Glutamatergic neuron (in vitro differentiated cells): ENCODE data around the gene OR1F1. TPM values are rescaled to one million over a fixed set of nuclear protein-coding genes. Genes with fewer than 3 reads are reported as not detected.
"Not testable (repeated sequence)": the region's sequence is repeated elsewhere in the genome, so short reads cannot be mapped to it uniquely, and the experiment has no call there.

ENCODE experiments used
- DNase-seq: peaks from one replicate; pipeline ENCODE4 v3.0.0; 2022
- H3K27ac Mint-ChIP-seq: one replicate; pipeline ENCODE4 v1.8.0; 2020; ENCODE audit warnings: mild to moderate bottlenecking, mixed read lengths, inconsistent platforms; ENCODE audit not compliant: unreplicated experiment
- H3K27me3 Mint-ChIP-seq: one replicate; pipeline ENCODE4 v1.8.0; 2020; ENCODE audit warnings: mild to moderate bottlenecking, moderate library complexity, mixed read lengths, inconsistent platforms; ENCODE audit not compliant: unreplicated experiment
- H3K36me3 Mint-ChIP-seq: one replicate; pipeline ENCODE4 v1.8.0; 2020; ENCODE audit warnings: mild to moderate bottlenecking, mixed read lengths, inconsistent platforms; ENCODE audit not compliant: unreplicated experiment
- H3K4me1 Mint-ChIP-seq: one replicate; pipeline ENCODE4 v1.8.0; 2020; ENCODE audit warnings: mild to moderate bottlenecking, low read depth, mixed read lengths, inconsistent platforms; ENCODE audit not compliant: unreplicated experiment
- H3K4me3 Mint-ChIP-seq: one replicate; pipeline ENCODE4 v1.8.0; 2020; ENCODE audit warnings: mild to moderate bottlenecking, mixed read lengths, inconsistent platforms; ENCODE audit not compliant: unreplicated experiment
- H3K9me3 Mint-ChIP-seq: one replicate; pipeline ENCODE4 v1.8.0; 2020; ENCODE audit warnings: mild to moderate bottlenecking, moderate library complexity, mixed read lengths, inconsistent platforms; ENCODE audit not compliant: unreplicated experiment
- total RNA-seq: library from RNA; stranded (reverse); fragmentation: NEBNext Ultra II Directional; extraction: Animal tissue kit (Norgen Biotek cat#: 25700); gene quantifications from one replicate; pipeline ENCODE4 v1.2.1, GENCODE V29; 2021; ENCODE audit not compliant: unreplicated experiment
- TF ChIP-seq, protein P1 (sequence below): fragments of 200-600 bp; sonication (generic); IDR thresholded peaks from one replicate; pipeline ENCODE4 v1.5.0; 2021; ENCODE audit not compliant: partially characterized antibody, unreplicated experiment

OR1F1 gene
- total RNA-seq, 1 donor from 2014 or later: not detected

DNA sequence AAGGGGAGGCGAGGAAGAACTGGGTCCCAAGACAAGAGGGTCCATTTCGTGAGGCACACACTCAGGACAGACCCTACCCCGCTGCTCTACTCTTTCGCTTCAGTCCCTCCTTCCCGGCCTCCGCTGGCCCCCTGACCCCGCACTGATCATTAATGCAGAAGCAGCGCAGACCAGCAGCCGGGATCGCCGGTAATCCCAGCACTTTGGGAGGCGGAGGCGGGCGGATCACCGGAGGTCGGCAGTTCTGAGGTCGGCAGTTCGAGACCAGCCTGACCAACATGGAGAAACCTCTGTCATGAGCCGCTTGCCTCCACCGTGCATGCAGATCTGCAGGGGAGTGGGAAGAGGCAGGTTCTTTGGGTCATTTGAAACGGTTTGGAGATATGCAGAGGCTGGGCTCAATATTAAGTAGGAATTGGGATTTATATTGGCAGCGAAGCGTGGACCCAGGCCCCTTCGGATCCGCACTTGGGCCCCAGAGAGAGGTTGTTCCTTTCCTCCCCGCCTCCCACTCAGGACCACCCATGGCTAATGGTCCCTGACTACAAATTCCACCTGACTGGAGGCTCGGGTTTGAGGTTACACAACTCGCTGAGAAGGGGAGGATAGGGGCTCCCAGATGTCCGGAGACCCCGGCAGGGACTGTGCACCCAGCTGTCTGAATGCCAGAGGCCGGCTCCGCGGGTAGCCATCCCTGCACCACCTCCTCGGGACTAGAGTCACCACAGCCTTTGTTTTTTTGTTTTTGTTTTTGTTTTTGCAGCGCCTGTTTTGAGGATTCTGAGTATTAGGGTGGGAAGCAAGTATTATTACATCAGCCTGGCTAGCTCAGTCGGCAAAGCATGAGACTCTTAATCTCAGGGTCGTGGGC lies 23.6 kb upstream of the OR1F1 start:
- TF ChIP-seq, protein P1, sequence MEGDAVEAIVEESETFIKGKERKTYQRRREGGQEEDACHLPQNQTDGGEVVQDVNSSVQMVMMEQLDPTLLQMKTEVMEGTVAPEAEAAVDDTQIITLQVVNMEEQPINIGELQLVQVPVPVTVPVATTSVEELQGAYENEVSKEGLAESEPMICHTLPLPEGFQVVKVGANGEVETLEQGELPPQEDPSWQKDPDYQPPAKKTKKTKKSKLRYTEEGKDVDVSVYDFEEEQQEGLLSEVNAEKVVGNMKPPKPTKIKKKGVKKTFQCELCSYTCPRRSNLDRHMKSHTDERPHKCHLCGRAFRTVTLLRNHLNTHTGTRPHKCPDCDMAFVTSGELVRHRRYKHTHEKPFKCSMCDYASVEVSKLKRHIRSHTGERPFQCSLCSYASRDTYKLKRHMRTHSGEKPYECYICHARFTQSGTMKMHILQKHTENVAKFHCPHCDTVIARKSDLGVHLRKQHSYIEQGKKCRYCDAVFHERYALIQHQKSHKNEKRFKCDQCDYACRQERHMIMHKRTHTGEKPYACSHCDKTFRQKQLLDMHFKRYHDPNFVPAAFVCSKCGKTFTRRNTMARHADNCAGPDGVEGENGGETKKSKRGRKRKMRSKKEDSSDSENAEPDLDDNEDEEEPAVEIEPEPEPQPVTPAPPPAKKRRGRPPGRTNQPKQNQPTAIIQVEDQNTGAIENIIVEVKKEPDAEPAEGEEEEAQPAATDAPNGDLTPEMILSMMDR: no peak
- no peaks in the 10 kb centered on the region for H3K36me3 Mint-ChIP-seq
- no peak overlapping the region for H3K4me3 Mint-ChIP-seq
- DNase-seq: no peak
- no peak overlapping the region for H3K27ac Mint-ChIP-seq
- H3K4me1 Mint-ChIP-seq: no peaks in the 10 kb centered on the region
- H3K9me3 Mint-ChIP-seq: peaks cover 9% of the 10 kb centered on the region
- peaks cover 5% of the 10 kb centered on the region for H3K27me3 Mint-ChIP-seq

DNA sequence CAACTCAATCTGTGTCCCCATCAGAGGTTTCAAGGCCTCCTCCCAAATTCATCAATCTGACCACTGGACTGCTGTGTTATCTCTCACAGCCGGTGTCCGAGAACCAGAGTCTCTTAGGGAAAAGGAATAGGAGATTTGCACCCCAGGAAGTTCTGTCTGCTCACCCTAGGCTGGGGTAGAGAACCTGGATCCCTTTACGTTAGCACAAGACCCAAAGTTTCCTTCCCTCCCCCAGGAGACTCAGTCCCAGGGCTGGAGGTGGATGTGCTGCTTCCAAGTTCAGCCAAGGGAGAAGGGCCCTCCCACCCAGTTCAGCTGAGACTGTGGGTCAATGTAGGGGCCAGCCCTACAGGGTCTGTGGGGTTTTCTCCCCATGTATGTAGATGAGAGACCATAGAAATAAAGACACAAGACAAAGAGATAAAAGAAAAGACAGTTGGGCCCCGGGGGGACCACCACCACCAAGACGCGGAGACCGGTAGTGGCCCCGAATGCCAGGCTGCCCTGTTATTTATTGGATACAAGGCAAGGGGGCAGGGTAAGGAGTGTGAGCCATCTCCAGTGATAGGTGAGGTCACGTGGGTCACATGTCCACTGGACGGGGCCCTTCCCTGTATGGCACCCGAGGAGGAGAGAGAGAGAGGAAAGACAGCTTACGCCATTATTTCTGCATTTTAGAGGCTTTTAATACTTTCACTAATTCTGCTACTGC lies 22.7 kb upstream of the OR1F1 start:
- DNase-seq: no peak
- H3K27ac Mint-ChIP-seq: no peak overlapping the region
- H3K4me3 Mint-ChIP-seq: peak overlapping the region; percentile 34
- TF ChIP-seq, protein P1: no peak
- peaks cover 5% of the 10 kb centered on the region for H3K9me3 Mint-ChIP-seq
- H3K27me3 Mint-ChIP-seq: peaks cover 8% of the 10 kb centered on the region
- no peaks in the 10 kb centered on the region for H3K36me3 Mint-ChIP-seq
- H3K4me1 Mint-ChIP-seq: no peaks in the 10 kb centered on the region

DNA sequence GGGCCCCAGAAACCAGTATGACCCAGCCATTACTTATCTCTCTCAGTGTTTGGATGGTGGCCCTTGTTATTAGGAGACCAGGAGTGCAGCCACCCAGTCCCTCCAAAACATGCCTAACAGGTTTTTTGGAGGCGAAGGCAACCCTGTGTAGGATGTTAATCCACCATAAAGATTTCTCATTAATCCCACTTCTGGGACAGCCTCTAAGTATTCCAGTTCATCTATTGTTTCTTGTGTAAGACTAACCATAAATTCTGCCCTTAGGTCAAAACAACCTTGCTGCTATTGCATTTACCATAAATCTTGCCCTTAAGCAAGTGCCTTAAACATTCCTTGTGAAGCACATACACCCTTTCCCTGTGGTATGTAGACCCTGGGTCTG lies 21.5 kb upstream of the OR1F1 start:
- Mint-ChIP-seq H3K9me3 (peaks cover 5% of the 10 kb centered on the region), H3K36me3 (no peaks in the 10 kb centered on the region), H3K4me3 (no peak overlapping the region), H3K4me1 (no peaks in the 10 kb centered on the region), H3K27ac (no peak overlapping the region), H3K27me3 (peaks cover 12% of the 10 kb centered on the region)
- TF ChIP-seq, protein P1: no peak
- no peak for DNase-seq

DNA sequence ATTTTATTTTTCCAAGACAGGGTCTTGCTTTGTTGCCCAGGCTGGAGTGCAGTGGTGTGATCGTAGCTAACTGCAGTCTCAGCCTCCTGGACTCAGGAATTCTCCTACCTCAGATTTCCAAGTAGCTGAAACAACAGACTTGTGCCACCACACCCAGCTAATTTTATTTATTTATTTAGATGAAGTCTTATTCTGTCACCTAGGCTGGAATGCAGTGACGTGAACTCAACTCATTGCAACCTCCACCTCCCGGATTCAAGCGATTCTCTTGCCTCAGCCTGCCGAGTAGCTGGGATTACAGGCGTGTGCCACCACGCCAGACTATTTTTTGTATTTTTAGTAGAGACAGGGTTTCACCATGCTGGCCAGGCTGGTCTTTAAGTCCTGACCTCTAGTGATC lies 19.3 kb upstream of the OR1F1 start:
- not testable (repeated sequence) for DNase-seq, H3K4me1 Mint-ChIP-seq, H3K4me3 Mint-ChIP-seq, H3K27ac Mint-ChIP-seq, H3K9me3 Mint-ChIP-seq, H3K36me3 Mint-ChIP-seq
- peaks cover 18% of the 10 kb centered on the region for H3K27me3 Mint-ChIP-seq

DNA sequence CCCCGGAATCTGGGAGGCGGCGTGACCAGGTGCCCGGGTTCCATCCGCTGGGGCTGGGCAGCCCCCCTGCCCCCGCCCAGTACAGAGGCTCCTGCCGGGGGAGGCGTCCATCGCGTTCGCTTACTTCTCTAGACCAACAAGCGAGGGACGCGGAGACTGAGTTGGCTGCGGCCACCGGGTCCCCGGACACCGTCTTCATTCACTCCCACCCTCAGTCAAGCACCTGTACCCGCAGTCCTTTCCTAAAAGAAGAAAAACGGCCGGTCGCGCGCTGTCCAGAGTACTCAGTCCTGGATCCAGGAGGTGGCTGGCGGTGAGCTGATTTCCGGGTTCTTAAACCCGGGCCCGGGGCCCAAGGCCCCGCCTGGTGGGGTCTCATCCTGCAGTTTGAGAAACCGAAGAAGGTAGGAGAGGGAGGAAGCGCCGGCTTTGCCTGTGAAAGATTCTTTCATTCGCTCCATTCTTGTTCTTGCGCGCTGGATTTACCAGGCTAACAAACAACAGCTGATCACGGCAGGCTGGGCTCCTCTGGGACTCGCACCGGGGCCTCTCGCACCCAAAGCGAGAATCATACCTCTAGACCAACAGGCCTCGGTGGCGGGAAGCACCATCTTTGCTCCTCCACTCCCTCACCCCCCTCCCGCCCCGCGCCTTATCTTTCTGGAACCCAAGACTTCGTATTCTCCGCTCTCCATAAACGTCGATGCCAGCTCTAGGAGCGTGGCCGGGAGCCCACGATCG lies 17.4 kb upstream of the OR1F1 start:
- no peak for DNase-seq
- Mint-ChIP-seq H3K27me3 (peaks cover 23% of the 10 kb centered on the region), H3K4me3 (peak overlapping the region; percentile 79), H3K27ac (no peak overlapping the region), H3K9me3 (peaks cover 6% of the 10 kb centered on the region), H3K36me3 (no peaks in the 10 kb centered on the region), H3K4me1 (peaks cover 2% of the 10 kb centered on the region)
- TF ChIP-seq, protein P1: no peak
